GM21529 (cell line): ENCODE measurements around the gene TUBB2B.
A peak's percentile ranks its signal among the peaks of the same experiment; 100 is the strongest.
"Not testable (repeated sequence)": the region's sequence is repeated elsewhere in the genome, so short reads cannot be mapped to it uniquely, and the experiment has no call there.

ENCODE experiments used
- ATAC-seq: cut with Tn5 transposase; IDR thresholded peaks from one replicate; pipeline ENCODE4 v1.9.1; 2021; ENCODE audit not compliant: unreplicated experiment

TUBB2B gene

DNA sequence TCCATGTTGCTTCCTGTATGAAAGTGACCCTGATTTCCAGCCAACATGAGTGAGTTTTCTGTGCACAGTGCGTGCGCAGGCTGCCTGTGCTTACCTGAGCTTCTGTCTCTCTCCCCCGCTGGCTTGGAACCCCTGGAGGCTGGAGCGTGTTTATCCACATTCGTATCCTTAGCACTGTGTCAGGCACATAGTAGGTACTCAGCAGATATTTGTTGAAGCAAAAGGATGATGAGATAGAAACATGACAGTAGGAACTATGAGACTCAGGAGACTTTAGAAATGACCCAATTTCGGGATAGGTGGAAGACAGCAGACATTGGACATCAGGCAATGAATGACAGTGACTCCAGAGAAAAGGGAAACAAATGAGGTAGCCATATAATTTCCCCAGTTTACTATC is 15.2 kb downstream of the TUBB2B start:
- no peak for ATAC-seq

DNA sequence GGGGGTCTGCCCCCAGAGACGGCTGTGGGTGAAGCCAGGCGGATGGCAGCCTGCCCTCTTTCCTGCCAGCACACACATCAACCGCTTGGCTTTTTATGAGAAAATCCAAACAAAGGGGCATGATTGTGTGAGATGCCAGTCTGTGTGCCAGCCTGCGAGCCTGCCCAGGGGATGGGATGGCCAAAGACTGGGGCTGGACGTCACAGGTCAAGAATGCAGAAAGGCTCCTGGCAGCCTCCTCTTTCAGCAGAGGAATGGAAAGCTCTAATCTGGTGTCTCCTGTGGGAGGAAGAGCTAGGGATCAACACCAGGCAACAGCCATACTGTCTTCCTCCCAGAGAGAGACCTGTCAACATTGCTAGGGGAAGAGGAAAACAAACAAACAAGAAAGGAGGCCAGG is 15.8 kb downstream of the TUBB2B start:
- ATAC-seq, result no peak

DNA sequence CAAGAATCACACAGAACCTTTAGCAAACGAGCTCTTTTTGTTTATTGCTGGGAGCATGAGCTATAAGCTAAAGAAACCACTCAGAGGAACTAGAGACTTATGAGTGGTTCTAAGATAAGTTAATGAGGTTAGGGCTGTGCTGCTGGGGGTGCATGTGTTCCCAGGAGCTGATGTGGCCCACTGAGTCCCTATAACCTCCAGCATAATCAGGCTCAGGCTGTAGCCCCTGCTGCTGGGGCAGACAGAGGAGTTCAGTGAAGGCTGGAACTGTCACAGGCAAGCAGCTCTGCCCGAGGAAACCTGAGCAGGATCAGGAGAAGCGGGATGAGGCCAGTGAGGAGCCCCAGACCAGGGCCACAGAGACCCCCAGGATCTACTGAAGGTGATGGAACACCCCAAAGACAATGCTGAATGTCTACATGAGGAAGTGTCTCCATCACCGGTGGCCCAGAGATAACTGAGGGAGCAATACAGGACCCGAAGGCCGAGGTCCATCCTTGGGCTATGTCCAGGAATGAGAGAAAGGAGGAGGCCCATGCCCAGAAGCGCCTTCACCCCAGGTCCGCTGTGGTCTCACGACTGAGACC is 17.3 kb downstream of the TUBB2B start:
- peak; percentile 14 for ATAC-seq

DNA sequence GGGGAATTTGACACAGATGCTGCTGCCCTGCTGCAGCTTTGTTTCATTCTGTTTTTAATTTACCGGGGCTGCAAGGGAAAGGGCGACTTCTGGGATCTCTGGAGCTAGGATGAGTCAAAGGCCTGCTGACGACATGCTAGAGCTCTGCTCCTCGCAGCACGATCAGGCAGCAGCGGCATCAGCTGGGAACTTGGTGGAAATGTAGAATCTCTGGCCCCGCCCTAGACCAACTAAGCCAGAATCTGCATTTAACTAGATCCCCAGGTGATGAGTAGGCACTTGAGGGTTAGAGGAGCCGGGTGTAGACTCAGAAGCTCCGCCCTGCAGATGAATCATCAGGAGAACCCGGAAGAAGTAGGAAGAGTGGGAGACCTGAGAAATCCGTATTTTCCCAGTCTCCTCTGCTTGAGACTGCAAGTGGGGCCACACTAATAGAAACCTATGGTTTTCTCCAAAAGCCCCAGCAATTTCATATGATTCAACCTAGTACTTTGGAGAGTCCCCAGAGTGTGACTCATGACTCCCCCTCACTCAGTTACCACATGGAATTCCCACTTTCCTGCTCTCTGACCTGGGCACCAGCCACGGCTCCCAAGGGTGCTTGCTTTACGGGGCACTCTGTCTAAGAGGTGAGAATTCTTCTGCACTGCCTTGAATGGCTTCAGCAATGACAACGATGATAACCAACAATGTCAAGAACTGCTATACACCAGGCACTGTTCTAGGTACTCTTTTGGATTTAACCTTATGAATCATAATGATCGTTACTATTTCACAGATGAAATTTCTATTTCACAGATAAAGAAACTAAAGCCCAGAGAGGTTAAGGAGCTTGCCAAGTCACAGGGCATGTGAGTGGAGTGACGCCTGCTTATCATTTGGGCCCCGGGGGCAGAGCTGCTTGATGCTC is 18.1 kb downstream of the TUBB2B start:
- ATAC-seq, result peak; percentile 79

DNA sequence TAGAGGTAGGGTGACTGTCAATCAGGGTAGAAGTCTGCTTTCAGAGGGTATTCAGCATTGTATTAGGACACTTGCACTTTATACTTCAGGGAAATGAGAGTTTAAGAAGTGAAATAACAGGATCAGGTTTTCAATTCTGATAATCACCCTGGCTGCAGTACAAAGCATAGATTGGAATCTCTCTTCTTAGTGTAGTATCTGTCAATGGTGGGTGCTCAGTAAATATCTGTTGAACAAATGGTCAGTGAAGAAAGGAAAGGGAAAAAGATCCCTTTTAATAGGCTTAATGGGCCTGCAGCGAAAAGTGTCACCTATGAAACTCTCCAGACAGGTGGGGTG is 18.7 kb downstream of the TUBB2B start:
- no peak for ATAC-seq

DNA sequence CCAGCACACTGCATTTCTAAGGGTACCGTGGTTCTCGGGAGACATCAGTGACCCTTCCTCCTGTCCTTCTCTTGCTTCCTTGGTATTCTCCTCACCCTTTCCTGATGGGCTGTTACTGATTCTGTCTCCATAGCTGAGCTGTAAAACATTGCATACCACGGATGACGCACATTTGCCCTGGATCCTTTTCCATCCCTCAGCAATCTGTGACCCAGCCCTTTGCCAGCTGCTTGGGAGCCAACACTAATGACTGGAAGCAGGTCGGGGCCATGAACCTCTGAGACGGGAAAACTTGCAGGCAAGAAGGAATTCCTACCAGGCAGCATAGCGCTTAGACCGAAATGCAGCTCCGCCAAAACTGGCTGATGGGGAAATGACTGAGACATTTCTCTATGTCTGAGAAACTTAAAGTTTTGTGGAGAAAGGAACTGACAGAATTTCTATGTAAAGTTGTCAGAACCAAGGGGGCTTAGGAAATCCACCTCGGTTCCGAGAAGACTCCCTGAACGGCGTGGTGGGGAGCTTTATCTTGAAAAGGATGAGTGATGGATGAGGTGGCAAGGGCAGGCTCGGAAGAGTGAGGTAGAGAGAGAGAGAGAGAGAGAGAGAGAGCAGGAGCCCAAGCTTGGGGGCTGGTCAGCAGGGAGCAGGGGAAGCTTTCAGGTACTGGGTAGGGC is 19.2 kb downstream of the TUBB2B start:
- no peak for ATAC-seq

DNA sequence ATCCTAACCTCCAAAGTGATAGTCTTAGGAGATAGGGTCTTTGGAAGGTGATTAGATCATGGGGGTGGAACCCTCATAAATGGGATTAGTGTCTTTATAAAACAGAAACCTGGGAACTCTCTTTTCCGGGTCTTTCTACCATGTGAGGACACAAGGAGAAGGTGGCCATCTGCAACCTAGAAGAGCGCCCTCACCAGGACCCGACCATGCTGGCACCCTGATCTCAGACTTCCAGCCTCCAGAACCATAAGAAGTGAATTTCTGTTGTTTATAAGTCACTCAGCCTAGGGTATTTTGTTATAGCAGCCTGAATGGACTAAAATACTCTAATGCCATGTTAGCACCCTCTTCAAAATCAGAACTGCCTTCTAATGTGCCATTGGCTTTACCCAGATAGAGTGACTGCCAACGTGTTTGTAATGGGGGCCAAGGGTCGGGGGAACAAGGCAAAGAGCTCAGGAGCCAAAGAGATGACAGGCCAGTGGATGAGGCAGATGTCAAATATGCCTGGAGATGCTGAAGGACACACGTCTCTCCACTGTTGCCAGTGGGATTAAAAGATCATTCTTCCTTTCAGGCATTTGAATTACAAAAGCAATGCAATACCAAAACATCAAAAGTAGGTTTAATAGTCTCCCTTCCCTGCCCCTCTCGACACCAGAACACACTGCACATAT is 21.0 kb downstream of the TUBB2B start:
- ATAC-seq, result no peak

DNA sequence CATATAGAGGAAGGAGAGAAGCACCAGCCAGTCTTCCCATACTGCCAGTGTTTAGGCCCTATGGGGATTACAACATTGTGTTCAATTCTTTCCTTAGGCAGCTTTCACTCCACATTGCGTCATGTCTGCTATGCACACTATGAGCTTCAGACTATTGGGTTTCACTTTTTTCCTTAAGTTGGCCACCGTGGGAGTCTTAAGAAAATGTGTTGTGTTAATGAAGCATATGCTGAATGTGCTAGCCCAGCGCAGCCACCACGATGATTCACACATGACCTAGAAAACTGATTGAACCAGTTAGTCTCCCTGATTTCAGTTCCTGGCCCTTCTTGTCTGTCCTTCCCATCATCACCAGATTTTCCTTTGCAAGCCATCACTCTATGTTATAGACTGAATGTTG is 21.5 kb downstream of the TUBB2B start:
- ATAC-seq, result no peak

DNA sequence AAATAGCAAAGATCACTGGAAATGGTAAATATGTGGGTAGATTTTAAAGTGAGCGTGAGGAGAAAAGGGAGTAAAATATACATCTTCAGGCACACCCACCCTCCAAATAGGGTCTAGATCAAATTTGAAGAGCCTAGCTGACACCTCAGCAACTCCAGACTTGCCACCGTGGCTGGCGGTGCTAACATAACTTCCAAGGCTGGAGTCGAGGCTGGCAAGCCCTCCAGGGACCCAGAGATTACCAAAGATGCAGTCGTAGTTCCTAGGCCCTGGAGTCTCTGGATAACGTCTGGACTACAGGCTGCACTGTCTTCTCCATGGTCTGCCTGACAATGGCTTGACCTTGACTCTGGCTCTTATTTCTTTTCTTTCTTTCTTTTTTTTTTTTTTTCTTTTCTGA is 22.5 kb downstream of the TUBB2B start:
- ATAC-seq, result no peak

DNA sequence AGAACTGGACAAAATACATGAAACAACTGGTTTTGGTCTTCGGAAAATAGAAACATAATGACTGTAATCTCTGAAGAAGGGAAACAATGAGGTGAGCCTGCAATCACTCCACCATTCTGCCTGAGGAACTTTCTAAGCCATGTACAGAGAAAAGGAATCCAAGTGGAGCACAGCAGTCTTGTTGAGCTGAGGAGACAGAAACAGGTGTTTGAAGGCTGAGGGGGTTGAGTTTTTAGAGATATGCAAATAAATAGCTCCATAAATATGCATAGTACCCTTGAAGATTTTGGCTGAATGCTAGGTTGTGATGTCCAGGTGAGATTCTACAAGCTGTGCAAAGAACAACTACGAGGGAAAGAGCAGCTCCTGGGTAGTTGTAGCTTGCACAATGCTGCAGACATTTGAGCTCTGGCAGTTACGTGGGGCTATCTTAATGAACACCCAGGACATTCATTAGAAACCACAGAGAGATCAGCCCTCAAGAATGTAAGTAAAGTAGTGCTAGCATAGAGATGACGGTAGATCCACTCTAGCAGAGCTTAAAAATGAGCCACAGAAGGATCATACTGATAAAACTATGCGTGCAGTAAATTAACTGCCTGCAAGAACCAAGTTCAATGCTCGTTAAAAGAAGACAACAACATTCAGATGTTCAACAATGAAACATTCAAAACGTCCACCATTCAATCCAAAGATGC is 24.3 kb downstream of the TUBB2B start:
- ATAC-seq, result peak; percentile 48

DNA sequence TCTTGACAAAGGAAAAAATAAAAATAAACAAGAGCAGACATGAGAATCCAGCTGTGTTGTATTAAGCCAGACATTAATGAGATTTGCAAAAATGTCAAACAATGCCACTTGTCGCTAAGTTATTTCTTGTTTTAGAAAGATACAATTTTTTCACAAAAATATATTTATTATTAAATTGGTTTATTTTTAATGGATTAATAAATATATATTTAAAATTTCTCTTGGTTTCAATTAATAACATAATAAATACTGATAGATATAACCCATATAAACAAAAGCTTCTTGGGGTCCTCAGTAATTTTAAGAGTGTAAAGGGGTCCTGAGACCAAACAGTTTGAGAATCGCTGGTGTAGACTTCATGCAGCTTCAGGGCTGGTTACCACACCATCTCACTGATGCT is 26.1 kb downstream of the TUBB2B start:
- ATAC-seq, result no peak

DNA sequence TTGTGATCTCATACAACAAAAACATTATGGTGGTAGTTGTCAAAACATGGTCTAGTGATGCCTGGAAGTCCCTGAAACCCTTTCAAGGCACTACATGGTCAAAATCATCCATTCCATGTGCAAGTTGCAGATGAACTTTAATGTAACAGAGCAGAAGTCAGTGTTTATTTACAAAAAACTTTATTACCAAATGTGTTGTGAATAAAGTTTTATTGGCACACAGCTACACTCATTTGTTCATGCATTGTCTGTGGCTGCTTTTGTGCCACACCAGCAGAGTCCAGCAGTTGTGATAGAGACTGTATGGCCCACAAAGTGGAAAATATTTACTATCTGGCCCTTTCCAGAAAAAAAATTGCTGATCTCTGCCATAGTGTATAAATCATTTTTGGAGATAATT is 26.8 kb downstream of the TUBB2B start:
- no peak for ATAC-seq

DNA sequence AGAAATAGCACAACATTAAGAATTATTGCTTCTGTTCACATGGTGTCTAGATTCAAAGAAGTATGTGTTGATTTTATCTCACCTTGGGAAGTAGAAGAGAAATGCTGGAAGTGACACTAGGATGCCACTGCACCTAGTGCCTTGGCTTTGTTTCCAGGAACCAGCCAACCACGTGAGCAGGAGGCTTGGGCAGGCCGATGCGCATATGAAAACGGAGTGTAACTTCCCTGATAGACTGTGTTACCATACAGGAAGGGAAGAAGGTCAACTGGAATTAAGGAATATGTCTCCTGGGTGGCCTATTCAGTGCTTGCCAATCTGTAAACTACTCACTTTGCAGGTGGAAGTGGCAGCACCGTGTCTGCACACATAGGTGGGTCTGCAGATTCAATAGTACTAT is 28.1 kb downstream of the TUBB2B start:
- ATAC-seq, result no peak

DNA sequence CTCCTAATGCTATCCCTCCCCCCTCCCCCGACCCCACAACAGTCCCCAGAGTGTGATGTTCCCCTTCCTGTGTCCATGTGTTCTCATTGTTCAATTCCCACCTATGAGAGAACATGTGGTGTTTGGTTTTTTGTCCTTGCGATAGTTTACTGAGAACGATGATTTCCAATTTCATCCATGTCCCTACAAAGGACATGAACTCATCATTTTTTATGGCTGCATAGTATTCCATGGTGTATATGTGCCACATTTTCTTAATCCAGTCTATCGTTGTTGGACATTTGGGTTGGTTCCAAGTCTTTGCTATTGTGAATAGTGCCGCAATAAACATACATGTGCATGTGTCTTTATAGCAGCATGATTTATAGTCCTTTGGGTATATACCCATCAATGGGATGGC is 29.7 kb downstream of the TUBB2B start:
- not testable (repeated sequence) for ATAC-seq

DNA sequence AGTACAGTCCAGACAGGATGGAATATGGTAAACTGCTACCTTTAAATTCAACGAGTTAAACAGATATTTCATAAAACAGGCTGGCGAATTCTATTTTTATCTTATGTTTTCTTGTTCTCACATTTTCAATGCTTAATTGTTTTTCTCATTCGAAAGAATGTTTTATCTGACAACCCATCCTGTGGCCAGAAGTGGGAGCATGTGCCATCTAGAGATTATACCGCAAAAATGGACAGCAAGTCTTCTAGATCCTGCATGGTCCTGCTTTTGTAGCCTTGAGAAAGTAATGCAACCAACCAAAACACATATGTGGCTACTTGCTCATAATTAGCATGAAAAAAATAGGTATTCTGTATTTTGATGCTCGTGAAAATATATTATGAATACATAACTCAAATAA is 30.7 kb downstream of the TUBB2B start:
- no peak for ATAC-seq

DNA sequence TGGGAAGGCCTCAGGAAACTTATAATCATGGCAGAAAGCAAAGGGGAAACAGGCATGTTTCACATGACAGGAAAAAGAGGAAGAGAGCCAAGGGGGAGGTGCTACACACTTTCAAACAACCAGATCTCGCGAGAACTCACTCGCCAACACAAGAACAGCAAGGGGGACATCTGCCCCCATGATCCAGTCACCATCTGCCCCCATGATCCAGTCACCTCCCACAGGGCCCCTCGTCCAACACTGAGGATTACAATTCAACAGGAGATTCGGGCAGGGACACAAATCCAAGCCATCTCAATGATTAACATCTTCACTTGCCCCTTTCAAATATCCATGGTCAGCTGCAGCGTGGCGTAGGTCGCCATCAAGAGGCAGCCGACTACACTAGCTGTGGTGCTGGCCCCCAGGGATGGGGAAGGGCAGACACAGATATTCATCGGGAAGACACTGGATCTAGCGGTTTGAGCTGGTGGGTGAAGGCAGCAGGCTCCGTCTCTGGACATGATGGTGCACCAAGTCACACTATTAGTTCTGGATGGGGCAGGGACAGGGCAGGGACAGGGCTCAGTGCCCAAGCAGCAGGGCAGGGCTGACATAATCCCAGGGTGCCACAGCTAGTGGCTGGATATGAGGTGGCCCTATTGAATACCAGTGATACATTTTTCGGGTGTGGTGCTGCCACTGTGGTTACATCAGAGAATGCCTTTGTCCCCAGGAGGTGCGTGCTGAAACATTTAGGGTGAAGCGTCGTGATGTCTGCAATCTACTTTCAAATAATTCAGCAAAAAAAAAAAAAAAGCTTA is 31.6 kb downstream of the TUBB2B start:
- no peak for ATAC-seq

DNA sequence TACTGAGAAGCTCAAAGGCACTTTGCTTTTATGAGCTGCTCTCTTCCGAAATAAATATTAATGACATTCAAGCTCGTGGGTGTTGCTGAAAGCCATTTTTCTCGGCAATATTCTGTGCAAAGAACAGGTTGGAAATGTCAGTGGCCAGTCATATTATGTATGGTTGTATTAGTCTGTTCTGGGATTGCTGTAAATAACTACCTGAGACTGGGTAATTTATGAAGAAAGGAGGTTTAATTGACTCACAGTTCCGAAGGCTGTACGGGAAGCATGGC is 32.1 kb downstream of the TUBB2B start:
- no peak for ATAC-seq

DNA sequence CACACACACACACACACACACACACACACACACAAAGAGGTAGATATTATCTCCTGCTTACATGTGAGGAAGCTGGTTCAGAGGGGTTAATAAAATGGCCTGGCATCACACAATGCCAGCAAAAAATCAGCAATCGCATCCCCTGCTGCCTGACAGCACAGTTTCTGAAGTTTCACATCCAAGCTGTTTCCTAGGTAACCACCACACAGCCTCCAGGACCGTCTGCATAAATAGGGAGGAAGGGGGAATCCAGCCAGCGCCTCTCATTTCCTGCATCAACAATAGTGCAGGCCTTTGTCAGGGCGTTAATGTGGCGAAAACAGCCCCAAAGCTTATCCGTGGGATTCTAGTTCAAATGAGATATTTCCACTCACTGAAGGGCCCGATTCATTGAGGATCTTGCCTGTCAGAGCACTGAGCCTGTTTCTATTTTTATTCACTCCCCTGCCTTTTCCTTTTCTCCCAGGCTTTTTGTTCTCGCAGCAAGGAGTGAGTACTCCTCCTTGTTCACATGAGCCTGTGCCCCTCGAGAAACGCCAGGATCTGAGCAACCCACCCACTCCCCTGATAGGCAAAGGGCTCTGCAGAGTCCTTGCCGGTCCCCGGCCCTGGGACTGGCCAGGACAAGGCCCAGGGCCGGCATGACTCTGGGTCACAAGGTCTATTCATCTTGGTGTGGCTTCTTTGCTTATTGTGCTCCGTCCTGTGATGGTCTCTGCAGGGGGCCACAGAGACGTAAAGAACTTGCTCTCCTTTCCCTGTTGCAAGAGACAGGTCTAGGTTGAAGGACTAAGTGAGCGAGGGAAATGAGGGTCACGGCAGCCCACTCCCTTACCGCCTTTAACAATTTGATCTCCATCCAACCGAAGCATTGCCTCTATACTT is 32.7 kb downstream of the TUBB2B start:
- ATAC-seq, result no peak

DNA sequence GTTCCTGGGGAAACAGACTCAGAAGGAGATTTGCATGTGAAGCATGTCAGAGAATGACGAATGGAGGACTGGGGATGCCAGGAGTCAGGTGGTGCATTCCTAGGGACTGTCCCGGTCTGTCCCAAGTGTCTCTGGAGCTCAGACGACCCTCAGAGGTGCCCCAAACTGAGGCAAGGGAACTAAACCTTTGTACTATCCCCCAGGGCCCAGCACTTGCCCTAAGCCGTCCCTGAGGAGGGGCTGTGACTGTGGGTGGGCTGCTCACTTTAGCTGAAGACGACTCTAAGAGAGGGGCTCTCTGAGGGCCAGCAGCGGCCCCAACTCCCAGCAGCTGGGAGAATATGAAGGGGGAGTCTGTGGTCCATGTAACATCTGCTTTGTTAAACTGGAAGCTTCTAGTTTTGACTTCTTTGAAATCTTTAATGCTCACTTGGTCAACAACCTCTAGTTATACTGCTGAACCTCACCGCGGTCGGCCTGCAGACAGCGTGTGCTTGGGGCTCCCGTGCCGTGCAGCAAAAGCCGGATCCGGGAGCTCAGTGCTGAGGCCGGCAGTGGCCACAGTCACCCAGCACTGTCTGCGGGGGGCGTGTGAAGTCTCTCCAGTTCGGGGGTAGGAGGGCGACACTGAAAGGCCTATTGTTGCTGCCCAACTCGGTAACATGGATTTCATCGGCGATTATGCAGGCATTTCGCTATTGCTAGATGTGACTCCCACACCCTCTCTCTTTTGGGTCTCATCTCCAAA is 34.2 kb downstream of the TUBB2B start:
- no peak for ATAC-seq
